HK-2 (cell line): Measurements from ENCODE around the gene LPAR2.
"Not testable (repeated sequence)": the region's sequence is repeated elsewhere in the genome, so short reads cannot be mapped to it uniquely, and the experiment has no call there.

ENCODE experiments used
- DNase-seq: peaks from one replicate; pipeline ENCODE4 v3.0.0-alpha.2; 2018; ENCODE audit not compliant: unreplicated experiment

Gene LPAR2

GRCh38 chr19:19627621-19628500 lies at the start of gene LPAR2:
TSS of gene LPAR2 (minus strand) at chr19:19628220. CDS start at chr19:19627275, 945 bp downstream.
- DNase-seq: no peak

GRCh38 chr19:19677579-19677978 lies 49.6 kb upstream of the LPAR2 start:
- no peak for DNase-seq

GRCh38 chr19:19674315-19674714 lies 46.3 kb upstream of the LPAR2 start:
- no peak for DNase-seq

- no peak for DNase-seq
Observed at GRCh38 chr19:19672816-19673215, 44.8 kb upstream of the LPAR2 start.

- no peak for DNase-seq
Observed at GRCh38 chr19:19670070-19670551, 42.1 kb upstream of the LPAR2 start.

- peak; percentile 91 for DNase-seq
Observed at GRCh38 chr19:19668230-19669012, 40.4 kb upstream of the LPAR2 start, which contains the start of gene ZNF101. TSS of gene ZNF101 (plus strand) at chr19:19668839. CDS start at chr19:19668964, 125 bp downstream.

GRCh38 chr19:19665420-19665948 lies 37.5 kb upstream of the LPAR2 start:
- DNase-seq: not testable (repeated sequence)

- peak; percentile 96 for DNase-seq
Observed at GRCh38 chr19:19663256-19664120, 35.5 kb upstream of the LPAR2 start, which contains the start of gene ATP13A1. TSS of gene ATP13A1 (minus strand) at chr19:19663676. CDS start at chr19:19663666, 10 bp downstream.

GRCh38 chr19:19662871-19663255 lies 34.8 kb upstream of the LPAR2 start:
- DNase-seq: no peak

GRCh38 chr19:19662344-19662743 lies 34.3 kb upstream of the LPAR2 start:
- no peak for DNase-seq

- DNase-seq: no peak
Observed at GRCh38 chr19:19661675-19662251, 33.7 kb upstream of the LPAR2 start.

- no peak for DNase-seq
Observed at GRCh38 chr19:19661141-19661674, 33.2 kb upstream of the LPAR2 start.

- no peak for DNase-seq
Observed at GRCh38 chr19:19659646-19660245, 31.7 kb upstream of the LPAR2 start.

- DNase-seq: no peak
Observed at GRCh38 chr19:19657397-19657783, 29.4 kb upstream of the LPAR2 start.

GRCh38 chr19:19656451-19657396 lies 28.7 kb upstream of the LPAR2 start:
- no peak for DNase-seq

- no peak for DNase-seq
Observed at GRCh38 chr19:19655641-19656343, 27.8 kb upstream of the LPAR2 start.

GRCh38 chr19:19655051-19655594 lies 27.1 kb upstream of the LPAR2 start:
- DNase-seq: no peak

GRCh38 chr19:19654441-19654840 lies 26.4 kb upstream of the LPAR2 start:
- no peak for DNase-seq
